ENCODE results near the gene SIPA1L3.

DNA sequence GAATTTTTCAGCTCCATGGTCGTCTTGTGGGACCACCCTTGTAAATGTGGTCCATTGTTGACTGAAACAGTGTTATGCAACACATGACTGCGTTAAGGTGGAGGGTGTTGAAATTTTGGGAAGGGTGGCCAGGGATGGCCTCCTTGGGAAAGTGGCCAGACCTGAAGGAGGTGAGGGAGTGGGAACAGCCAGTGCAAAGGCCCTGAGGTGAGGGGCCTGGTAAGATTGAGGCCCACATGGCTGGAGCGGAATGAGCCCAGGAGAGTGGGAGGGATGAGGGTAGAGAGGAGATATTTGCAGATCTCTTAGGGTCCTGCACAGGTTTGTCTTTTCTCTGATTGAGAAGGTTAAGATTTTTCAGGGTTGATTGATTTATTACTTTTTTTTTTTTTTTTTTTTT lies 18.2 kb downstream of the SIPA1L3 start:
- TF ChIP-seq, protein P1, sequence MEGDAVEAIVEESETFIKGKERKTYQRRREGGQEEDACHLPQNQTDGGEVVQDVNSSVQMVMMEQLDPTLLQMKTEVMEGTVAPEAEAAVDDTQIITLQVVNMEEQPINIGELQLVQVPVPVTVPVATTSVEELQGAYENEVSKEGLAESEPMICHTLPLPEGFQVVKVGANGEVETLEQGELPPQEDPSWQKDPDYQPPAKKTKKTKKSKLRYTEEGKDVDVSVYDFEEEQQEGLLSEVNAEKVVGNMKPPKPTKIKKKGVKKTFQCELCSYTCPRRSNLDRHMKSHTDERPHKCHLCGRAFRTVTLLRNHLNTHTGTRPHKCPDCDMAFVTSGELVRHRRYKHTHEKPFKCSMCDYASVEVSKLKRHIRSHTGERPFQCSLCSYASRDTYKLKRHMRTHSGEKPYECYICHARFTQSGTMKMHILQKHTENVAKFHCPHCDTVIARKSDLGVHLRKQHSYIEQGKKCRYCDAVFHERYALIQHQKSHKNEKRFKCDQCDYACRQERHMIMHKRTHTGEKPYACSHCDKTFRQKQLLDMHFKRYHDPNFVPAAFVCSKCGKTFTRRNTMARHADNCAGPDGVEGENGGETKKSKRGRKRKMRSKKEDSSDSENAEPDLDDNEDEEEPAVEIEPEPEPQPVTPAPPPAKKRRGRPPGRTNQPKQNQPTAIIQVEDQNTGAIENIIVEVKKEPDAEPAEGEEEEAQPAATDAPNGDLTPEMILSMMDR (IDR thresholded peaks at IDR 0.05 in 4 of 5, conservative IDR thresholded peaks at IDR 0.05 in 1 of 5): no peak
- no peak for TF ChIP-seq POLR2A (IDR thresholded peaks at IDR 0.05)
